IPS DF 6.9 (cell line): ENCODE measurements around the gene ACP3.
A peak's percentile ranks its signal among the peaks of the same experiment; 100 is the strongest.

Experiments used
- DNase-seq: peaks from one replicate; pipeline ENCODE4 v3.0.0-alpha.2; 2013; ENCODE audit warnings: low read depth, low spot score
- H3K27ac ChIP-seq: one replicate; pipeline ENCODE4 v1.5.1; 2013; ENCODE audit warnings: low read length, control low read depth
- H3K27me3 ChIP-seq: 2 replicates; pipeline ENCODE4 v1.6.1; 2013; ENCODE audit warnings: mild to moderate bottlenecking, low read length; ENCODE audit not compliant: control insufficient read depth, insufficient read depth
- H3K36me3 ChIP-seq: 2 replicates; pipeline ENCODE4 v1.6.1; 2013; ENCODE audit warnings: low read length; ENCODE audit not compliant: control insufficient read depth, insufficient read depth
- H3K4me1 ChIP-seq: 2 replicates; pipeline ENCODE4 v1.6.1; 2013; ENCODE audit warnings: low read length; ENCODE audit not compliant: control insufficient read depth, insufficient read depth
- H3K4me3 ChIP-seq: 2 replicates; pipeline ENCODE4 v1.5.1; 2013; ENCODE audit warnings: mild to moderate bottlenecking, low read length
- H3K9me3 ChIP-seq: 2 replicates; pipeline ENCODE4 v1.6.1; 2013; ENCODE audit warnings: low read length, inconsistent platforms; ENCODE audit not compliant: control insufficient read depth, insufficient read depth
- WGBS: extraction: QIAGEN DNeasy Blood & Tissue Kit; methylation state at CpG from one replicate; pipeline ENCODE4 v1.1.7; 2013; ENCODE audit warnings: mixed read lengths, missing lambda C conversion rate; ENCODE audit not compliant: insufficient read length, insufficient coverage; 5-methylcytosine and 5-hydroxymethylcytosine counted together

ACP3 gene

DNA sequence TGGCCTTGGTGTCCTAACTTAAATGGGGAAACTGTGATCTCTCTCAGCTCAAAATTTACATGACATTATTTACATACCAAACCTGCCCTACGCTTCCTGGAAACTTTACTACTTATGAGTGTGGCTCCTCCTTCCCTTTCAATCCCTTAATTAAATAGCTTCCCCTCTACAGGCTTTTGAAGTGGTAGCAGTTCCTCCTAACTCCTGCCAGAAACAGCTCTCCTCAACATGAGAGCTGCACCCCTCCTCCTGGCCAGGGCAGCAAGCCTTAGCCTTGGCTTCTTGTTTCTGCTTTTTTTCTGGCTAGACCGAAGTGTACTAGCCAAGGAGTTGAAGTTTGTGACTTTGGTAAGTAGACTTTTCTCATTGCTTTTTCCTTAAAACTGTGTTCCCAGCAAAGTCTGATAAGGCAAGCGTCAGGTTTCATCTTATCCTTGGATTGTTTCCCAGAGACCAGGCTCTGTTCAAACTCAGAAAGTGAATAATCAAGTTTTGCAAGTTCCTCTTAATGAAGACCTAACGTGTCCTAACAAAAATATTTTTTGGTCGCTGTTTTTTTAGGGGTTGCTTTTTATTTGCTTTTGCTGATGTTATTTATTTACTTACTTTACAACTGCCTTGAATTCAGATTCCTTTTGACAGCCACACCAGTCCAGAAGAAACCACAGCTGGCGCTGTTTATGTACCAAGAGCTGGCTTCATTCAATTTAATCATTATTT lies at the start of gene ACP3:
ACP3 (plus strand) TSS at position 179 of the 720 bp plus-strand sequence; CDS start at position 229, 50 bp downstream.
- no peaks in the 10 kb centered on the region for H3K27me3 ChIP-seq
- H3K4me1 ChIP-seq, result peaks cover 4% of the 10 kb centered on the region; the same call in 1 of the 2 replicates
- H3K36me3 ChIP-seq, result no peaks in the 10 kb centered on the region
- no peak within 1 kb of the TSS for H3K27ac ChIP-seq
- WGBS, result no CpG with 5 or more reads among the region's 6 CpGs
- H3K9me3 ChIP-seq, result no peaks in the 10 kb centered on the region
- no peak within 1 kb of the TSS for H3K4me3 ChIP-seq
- peak; percentile 27 for DNase-seq

DNA sequence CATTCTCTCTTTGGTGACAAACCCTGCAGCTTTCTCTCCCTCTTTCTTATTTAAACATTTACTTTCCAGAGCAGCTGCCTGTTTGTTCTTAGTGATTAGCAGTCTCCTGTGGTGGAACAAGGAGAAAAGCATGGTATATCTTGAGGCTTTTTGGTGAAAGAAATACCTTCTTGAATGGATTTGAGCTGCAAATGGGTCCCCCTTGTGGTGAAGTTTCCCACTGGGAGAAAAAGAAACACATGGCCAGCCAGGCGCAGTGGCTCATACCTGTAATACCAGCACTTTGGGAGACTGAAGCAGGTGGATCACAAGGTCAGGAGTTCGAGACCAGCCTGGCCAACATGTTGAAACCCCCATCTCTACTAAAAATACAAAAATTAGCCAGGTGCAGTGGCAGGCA lies 48.3 kb upstream of the ACP3 start:
- H3K36me3 ChIP-seq, result no peaks in the 10 kb centered on the region
- no peaks in the 10 kb centered on the region for H3K27me3 ChIP-seq
- H3K9me3 ChIP-seq, result no peaks in the 10 kb centered on the region
- no CpG with 5 or more reads among the region's 2 CpGs for WGBS
- no peak overlapping the region for H3K27ac ChIP-seq
- H3K4me3 ChIP-seq, result no peak overlapping the region
- peaks cover 1% of the 10 kb centered on the region; the same call in 1 of the 2 replicates for H3K4me1 ChIP-seq
- no peak for DNase-seq

GRCh38 chr3:132273036-132273435 lies 44.2 kb upstream of the ACP3 start:
- no peak overlapping the region for H3K4me3 ChIP-seq
- H3K36me3 ChIP-seq, result no peaks in the 10 kb centered on the region
- no peaks in the 10 kb centered on the region for H3K27me3 ChIP-seq
- H3K9me3 ChIP-seq, result no peaks in the 10 kb centered on the region
- H3K27ac ChIP-seq, result no peak overlapping the region
- H3K4me1 ChIP-seq, result no peaks in the 10 kb centered on the region
- no CpG with 5 or more reads among the region's 6 CpGs for WGBS
- DNase-seq, result no peak

GRCh38 chr3:132276228-132276906 lies 40.8 kb upstream of the ACP3 start:
- no peak for DNase-seq
- H3K9me3 ChIP-seq, result no peaks in the 10 kb centered on the region
- no CpG with 5 or more reads among the region's 5 CpGs for WGBS
- no peaks in the 10 kb centered on the region for H3K27me3 ChIP-seq
- H3K4me3 ChIP-seq, result no peak overlapping the region
- H3K4me1 ChIP-seq, result no peaks in the 10 kb centered on the region
- no peaks in the 10 kb centered on the region for H3K36me3 ChIP-seq
- H3K27ac ChIP-seq, result no peak overlapping the region

GRCh38 chr3:132279030-132279429 lies 38.2 kb upstream of the ACP3 start:
- no CpG with 5 or more reads among the region's 2 CpGs for whole genome bisulfite sequencing
- Histone ChIP-seq H3K36me3 (no peaks in the 10 kb centered on the region), H3K27ac (no peak overlapping the region), H3K9me3 (no peaks in the 10 kb centered on the region), H3K27me3 (no peaks in the 10 kb centered on the region), H3K4me1 (no peaks in the 10 kb centered on the region; the same call in 1 of the 2 replicates), H3K4me3 (no peak overlapping the region)
- DNase-seq, result no peak

GRCh38 chr3:132283440-132283839 lies 33.8 kb upstream of the ACP3 start:
- Histone ChIP-seq H3K4me1 (peaks cover 5% of the 10 kb centered on the region; the same call in 1 of the 2 replicates), H3K27ac (no peak overlapping the region), H3K36me3 (no peaks in the 10 kb centered on the region), H3K27me3 (no peaks in the 10 kb centered on the region), H3K9me3 (no peaks in the 10 kb centered on the region), H3K4me3 (no peak overlapping the region)
- DNase-seq, result no peak
- WGBS, result no CpG with 5 or more reads among the region's 1 CpG

GRCh38 chr3:132283916-132284405 lies 33.2 kb upstream of the ACP3 start:
- no peaks in the 10 kb centered on the region for H3K9me3 ChIP-seq
- no peaks in the 10 kb centered on the region for H3K27me3 ChIP-seq
- DNase-seq, result no peak
- no peak overlapping the region for H3K4me3 ChIP-seq
- no peak overlapping the region for H3K27ac ChIP-seq
- WGBS, result no CpG with 5 or more reads among the region's 5 CpGs
- H3K4me1 ChIP-seq, result peaks cover 5% of the 10 kb centered on the region; the same call in 1 of the 2 replicates
- no peaks in the 10 kb centered on the region for H3K36me3 ChIP-seq

- Histone ChIP-seq H3K4me1 (peaks cover 5% of the 10 kb centered on the region; the same call in 1 of the 2 replicates), H3K9me3 (no peaks in the 10 kb centered on the region), H3K27ac (no peak overlapping the region), H3K36me3 (no peaks in the 10 kb centered on the region), H3K27me3 (no peaks in the 10 kb centered on the region), H3K4me3 (peak overlapping the region; percentile 8; the same call in 1 of the 2 replicates)
- no CpG with 5 or more reads among the region's 32 CpGs for WGBS
- no peak for DNase-seq
These were observed 32.2 kb upstream of the ACP3 start for GRCh38 chr3:132284781-132285619.

- Histone ChIP-seq H3K9me3 (no peaks in the 10 kb centered on the region), H3K36me3 (no peaks in the 10 kb centered on the region), H3K27ac (no peak overlapping the region), H3K27me3 (no peaks in the 10 kb centered on the region), H3K4me1 (peaks cover 5% of the 10 kb centered on the region; the same call in 1 of the 2 replicates), H3K4me3 (no peak overlapping the region)
- WGBS, result no CpG with 5 or more reads among the region's 2 CpGs
- DNase-seq, result no peak
These were observed 31.6 kb upstream of the ACP3 start for GRCh38 chr3:132285620-132285945.

DNA sequence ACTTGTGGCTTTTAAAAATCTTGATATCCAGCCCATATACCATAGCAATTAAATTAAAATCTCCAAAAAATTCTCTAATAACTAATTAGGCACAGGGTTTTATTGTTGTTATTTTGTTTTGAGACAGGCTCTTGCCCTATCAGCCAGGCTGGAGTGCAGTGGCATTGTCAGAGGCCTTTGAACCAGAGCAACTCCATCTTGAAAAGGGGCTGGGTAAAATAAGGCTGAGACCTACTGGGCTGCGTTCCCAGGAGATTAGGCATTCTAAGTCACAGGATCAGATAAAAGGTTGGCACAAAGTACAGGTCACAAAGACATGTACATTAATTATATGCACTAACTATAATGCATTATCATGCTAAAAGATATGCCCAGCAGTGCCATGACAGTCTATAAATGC lies 31.2 kb upstream of the ACP3 start:
- no peak for DNase-seq
- no peak overlapping the region for H3K4me3 ChIP-seq
- peaks cover 5% of the 10 kb centered on the region; the same call in 1 of the 2 replicates for H3K4me1 ChIP-seq
- H3K27me3 ChIP-seq, result no peaks in the 10 kb centered on the region
- WGBS, result no CpG with 5 or more reads among the region's 1 CpG
- no peaks in the 10 kb centered on the region for H3K9me3 ChIP-seq
- no peak overlapping the region for H3K27ac ChIP-seq
- no peaks in the 10 kb centered on the region for H3K36me3 ChIP-seq
